ENCODE results near the gene ROBO1. TPM values are rescaled to one million over a fixed set of nuclear protein-coding genes. Genes with fewer than 3 reads are reported as not detected.

The ROBO1 gene
- total RNA-seq, 1 donor: 34.2 TPM

DNA sequence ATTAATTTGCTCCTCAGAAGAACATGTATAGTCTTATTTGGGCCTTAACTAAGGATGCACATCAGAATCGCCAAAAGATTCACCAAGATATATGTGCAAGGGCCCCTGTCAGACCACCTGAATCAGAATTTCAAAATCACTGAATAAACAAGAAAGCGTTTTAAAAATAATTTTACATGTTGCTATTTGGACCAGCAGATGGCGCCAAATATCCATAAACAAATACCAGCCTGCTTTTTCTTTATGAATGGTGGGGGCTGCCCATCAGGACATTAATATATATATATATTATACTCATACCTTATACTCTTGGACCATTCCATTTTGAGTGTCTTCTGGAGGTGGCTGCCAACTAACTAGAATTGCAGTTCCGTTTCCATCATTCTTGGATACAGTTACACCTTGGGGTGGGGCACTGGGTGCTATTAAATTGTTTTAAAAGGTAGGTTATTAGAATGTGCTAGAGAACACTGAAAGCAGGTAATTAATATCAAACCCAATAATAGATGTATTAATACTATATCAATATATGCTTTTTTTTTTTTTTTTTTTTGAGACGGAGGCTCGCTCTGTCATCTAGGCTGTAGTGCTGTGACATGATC is 1108.3 kb downstream of the ROBO1 start:
- H3K4me3 ChIP-seq (ENCODE audit: low read depth, low read length): no peak overlapping the region
- DNase-seq (ENCODE audit: low read depth): peak; percentile 75
- TF ChIP-seq, protein P1, sequence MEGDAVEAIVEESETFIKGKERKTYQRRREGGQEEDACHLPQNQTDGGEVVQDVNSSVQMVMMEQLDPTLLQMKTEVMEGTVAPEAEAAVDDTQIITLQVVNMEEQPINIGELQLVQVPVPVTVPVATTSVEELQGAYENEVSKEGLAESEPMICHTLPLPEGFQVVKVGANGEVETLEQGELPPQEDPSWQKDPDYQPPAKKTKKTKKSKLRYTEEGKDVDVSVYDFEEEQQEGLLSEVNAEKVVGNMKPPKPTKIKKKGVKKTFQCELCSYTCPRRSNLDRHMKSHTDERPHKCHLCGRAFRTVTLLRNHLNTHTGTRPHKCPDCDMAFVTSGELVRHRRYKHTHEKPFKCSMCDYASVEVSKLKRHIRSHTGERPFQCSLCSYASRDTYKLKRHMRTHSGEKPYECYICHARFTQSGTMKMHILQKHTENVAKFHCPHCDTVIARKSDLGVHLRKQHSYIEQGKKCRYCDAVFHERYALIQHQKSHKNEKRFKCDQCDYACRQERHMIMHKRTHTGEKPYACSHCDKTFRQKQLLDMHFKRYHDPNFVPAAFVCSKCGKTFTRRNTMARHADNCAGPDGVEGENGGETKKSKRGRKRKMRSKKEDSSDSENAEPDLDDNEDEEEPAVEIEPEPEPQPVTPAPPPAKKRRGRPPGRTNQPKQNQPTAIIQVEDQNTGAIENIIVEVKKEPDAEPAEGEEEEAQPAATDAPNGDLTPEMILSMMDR (IDR thresholded peaks at IDR 0.05; ENCODE audit: insufficient read depth, low read length): peak; percentile 66

DNA sequence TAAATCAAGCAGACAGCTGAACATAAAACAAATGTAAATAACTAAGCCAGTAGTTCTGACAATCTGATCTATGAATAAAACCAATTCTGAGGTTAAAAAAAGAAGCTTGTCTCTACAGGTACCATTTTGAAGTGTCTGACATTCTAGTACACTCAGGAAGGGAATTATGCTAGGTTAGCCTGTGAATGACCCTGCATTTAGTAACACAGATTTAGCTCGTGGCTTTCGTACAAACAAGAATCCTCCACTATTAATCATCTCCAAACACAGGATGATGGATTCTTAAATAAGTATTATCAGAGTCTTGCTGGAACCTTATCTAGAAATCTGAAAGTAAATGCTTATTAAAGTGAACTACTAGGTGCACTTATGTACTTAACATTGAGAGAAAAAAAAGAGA is 1120.1 kb downstream of the ROBO1 start:
- H3K4me3 ChIP-seq (ENCODE audit: low read depth, low read length): no peak overlapping the region
- TF ChIP-seq, protein P1 (IDR thresholded peaks at IDR 0.05; ENCODE audit: insufficient read depth, low read length): no peak
- DNase-seq (ENCODE audit: low read depth): peak; percentile 28

GRCh38 chr3:78645628-78646310 is 1122.0 kb downstream of the ROBO1 start:
- TF ChIP-seq, protein P1 (IDR thresholded peaks at IDR 0.05; ENCODE audit: insufficient read depth, low read length): peak; percentile 79
- DNase-seq (ENCODE audit: low read depth): peak; percentile 86
- no peak overlapping the region for H3K4me3 ChIP-seq (ENCODE audit: low read depth, low read length)

GRCh38 chr3:78644847-78645246 is 1123.0 kb downstream of the ROBO1 start:
- no peak overlapping the region for H3K4me3 ChIP-seq (ENCODE audit: low read depth, low read length)
- DNase-seq (ENCODE audit: low read depth): no peak
- TF ChIP-seq, protein P1 (IDR thresholded peaks at IDR 0.05; ENCODE audit: insufficient read depth, low read length): no peak

GRCh38 chr3:78642226-78643035 is 1125.4 kb downstream of the ROBO1 start:
- TF ChIP-seq, protein P1 (IDR thresholded peaks at IDR 0.05; ENCODE audit: insufficient read depth, low read length): no peak
- no peak overlapping the region for H3K4me3 ChIP-seq (ENCODE audit: low read depth, low read length)
- DNase-seq (ENCODE audit: low read depth): no peak

DNA sequence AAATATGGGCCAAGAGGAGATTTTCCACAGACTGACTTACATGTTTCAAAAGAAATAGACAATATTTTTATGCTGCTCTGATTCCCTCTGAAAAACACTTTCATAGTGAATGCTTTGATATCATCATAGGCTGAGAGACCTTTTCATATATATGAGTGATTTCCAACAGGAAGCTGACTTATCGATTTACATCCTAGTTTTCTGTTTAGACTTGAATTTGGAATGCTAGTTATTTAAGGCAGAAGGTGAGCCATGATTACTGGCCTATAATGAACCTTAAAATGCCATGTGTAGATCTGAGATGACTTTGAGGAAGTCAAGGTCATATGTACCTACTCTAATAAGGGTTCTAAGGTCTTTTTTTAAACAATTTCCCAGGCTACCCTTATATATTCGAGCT is 1126.1 kb downstream of the ROBO1 start:
- H3K4me3 ChIP-seq (ENCODE audit: low read depth, low read length): no peak overlapping the region
- DNase-seq (ENCODE audit: low read depth): no peak
- TF ChIP-seq, protein P1 (IDR thresholded peaks at IDR 0.05; ENCODE audit: insufficient read depth, low read length): no peak
